ENCODE measurements around the gene CHST14.

The CHST14 gene

DNA sequence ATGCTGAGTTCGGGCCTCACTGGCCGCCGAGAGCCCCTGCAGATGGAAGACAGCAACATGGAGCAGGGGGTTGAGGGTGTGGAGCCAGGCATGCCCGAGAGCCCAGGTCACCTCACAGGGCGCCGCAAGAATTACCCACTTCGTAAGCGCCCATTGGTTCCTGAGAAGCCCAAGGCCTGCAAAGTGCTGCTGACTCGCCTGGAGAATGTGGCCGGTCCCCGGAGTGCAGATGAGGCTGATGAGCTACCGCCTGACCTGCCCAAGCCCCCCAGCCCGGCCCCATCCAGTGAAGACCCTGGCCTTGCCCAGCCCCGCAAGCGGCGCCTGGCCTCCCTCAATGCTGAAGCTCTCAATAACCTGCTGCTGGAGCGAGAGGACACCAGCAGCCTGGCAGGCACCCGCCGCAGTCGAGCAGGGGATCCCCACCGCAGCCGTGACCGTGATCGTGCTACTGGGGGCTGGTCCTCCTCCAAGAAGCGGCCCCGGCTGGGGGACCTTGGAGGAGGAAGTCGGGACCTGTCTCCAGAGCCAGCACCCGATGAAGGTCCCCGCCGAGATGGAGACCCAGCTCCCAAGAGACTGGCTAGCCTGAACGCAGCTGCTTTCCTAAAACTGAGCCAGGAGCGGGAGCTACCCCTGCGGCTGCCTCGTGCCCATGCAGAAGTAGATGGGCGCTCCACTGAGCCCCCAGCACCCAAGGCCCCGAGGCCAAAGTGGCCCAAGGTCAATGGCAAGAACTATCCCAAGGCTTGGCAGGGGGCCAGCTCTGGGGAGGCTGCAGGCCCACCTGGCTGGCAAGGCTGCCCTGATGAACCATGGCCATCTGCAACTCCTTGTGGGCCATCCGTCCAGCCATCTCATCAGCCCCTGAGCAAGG, 12.1 kb upstream of the CHST14 start:
- no peak for DNase-seq
- H3K9me3 ChIP-seq (ENCODE audit: severe bottlenecking): no peaks in the 10 kb centered on the region
- H3K4me3 ChIP-seq (ENCODE audit: low read depth, low read length): no peak overlapping the region
- no peak for TF ChIP-seq CTCF (IDR thresholded peaks at IDR 0.05; ENCODE audit: low read depth, low read length)
- H3K27ac ChIP-seq: no peak overlapping the region
- no peaks in the 10 kb centered on the region for H3K27me3 ChIP-seq (ENCODE audit: insufficient read depth, low read depth, severe bottlenecking)
- H3K36me3 ChIP-seq: peaks cover 46% of the 10 kb centered on the region

DNA sequence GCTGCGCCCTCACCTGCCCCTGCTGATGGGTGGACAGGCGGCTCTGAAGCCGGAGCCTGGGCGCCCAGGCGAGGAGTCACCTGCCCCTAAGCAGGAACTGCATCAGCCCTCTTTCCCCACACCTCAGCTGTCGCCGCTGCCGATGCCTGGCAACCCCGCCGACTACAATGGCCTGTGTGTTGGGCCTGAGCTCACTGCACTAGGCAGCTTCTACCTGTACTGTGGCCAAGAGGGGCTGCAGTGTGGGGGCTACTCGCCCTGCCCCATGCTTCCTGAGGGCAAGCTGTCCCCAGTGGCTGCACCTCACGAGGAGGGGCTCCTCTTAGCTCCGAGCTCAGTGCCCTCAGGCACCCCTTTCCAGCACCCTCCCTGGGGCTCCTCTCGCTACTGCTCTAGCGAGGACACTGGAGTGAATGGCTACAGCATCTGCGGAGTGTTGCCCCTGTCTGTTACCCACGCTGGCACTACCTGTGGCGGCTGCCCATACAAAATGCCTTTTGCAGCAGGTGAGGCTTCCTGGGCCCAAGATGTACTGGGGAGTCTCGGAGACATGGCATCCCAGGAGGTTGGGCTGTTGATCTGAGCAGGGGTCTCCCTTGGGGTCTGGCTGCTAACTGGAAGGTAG, 11.3 kb upstream of the CHST14 start:
- no peak overlapping the region for H3K4me3 ChIP-seq (ENCODE audit: low read depth, low read length)
- no peaks in the 10 kb centered on the region for H3K9me3 ChIP-seq (ENCODE audit: severe bottlenecking)
- H3K36me3 ChIP-seq: peaks cover 53% of the 10 kb centered on the region
- DNase-seq: no peak
- no peaks in the 10 kb centered on the region for H3K27me3 ChIP-seq (ENCODE audit: insufficient read depth, low read depth, severe bottlenecking)
- no peak for TF ChIP-seq CTCF (IDR thresholded peaks at IDR 0.05; ENCODE audit: low read depth, low read length)
- no peak overlapping the region for H3K27ac ChIP-seq

- no peaks in the 10 kb centered on the region for H3K27me3 ChIP-seq (ENCODE audit: insufficient read depth, low read depth, severe bottlenecking)
- H3K4me3 ChIP-seq (ENCODE audit: low read depth, low read length): no peak overlapping the region
- no peak overlapping the region for H3K27ac ChIP-seq
- H3K36me3 ChIP-seq: peaks cover 62% of the 10 kb centered on the region
- no peaks in the 10 kb centered on the region for H3K9me3 ChIP-seq (ENCODE audit: severe bottlenecking)
- no peak for TF ChIP-seq CTCF (IDR thresholded peaks at IDR 0.05; ENCODE audit: low read depth, low read length)
- DNase-seq: no peak
These were observed 10.4 kb upstream of the CHST14 start for GRCh38 chr15:40460404-40460803.

- no peak for TF ChIP-seq CTCF (IDR thresholded peaks at IDR 0.05; ENCODE audit: low read depth, low read length)
- Histone ChIP-seq H3K27ac (no peak overlapping the region), H3K36me3 (peaks cover 74% of the 10 kb centered on the region), H3K4me3 (ENCODE audit: low read depth, low read length) (no peak overlapping the region), H3K9me3 (ENCODE audit: severe bottlenecking) (no peaks in the 10 kb centered on the region), H3K27me3 (ENCODE audit: insufficient read depth, low read depth, severe bottlenecking) (no peaks in the 10 kb centered on the region)
- no peak for DNase-seq
These were observed 8.8 kb upstream of the CHST14 start for GRCh38 chr15:40461958-40462357.

- Histone ChIP-seq H3K4me3 (ENCODE audit: low read depth, low read length) (no peak overlapping the region), H3K27me3 (ENCODE audit: insufficient read depth, low read depth, severe bottlenecking) (no peaks in the 10 kb centered on the region), H3K27ac (no peak overlapping the region), H3K9me3 (ENCODE audit: severe bottlenecking) (no peaks in the 10 kb centered on the region), H3K36me3 (peaks cover 80% of the 10 kb centered on the region)
- DNase-seq: no peak
- no peak for TF ChIP-seq CTCF (IDR thresholded peaks at IDR 0.05; ENCODE audit: low read depth, low read length)
These were observed 7.5 kb upstream of the CHST14 start for GRCh38 chr15:40463279-40463678.
